ENCODE measurements around the gene PTPRE.
"Not testable (repeated sequence)": the region's sequence is repeated elsewhere in the genome, so short reads cannot be mapped to it uniquely, and the experiment has no call there.

PTPRE gene

DNA sequence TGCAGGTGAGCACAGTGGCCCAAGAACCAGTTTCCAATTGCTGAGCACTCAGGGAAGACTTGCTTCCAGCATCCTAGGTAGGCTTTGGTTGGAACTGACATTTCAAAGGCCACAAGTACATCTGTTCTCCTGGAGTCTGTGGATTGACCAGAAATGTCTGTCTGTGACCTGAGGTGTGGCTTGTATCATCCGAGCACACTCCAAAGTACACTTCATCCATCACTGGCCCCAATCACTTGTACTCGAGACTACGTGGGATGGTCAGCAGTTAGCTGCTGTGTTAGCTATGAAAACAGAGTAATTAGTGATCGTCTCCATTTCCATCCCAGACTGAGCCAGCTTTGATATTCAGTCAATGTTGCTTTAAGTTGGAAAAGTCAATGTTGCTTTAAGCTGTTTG is 174.3 kb downstream of the PTPRE start:
- no peak for DNase-seq

DNA sequence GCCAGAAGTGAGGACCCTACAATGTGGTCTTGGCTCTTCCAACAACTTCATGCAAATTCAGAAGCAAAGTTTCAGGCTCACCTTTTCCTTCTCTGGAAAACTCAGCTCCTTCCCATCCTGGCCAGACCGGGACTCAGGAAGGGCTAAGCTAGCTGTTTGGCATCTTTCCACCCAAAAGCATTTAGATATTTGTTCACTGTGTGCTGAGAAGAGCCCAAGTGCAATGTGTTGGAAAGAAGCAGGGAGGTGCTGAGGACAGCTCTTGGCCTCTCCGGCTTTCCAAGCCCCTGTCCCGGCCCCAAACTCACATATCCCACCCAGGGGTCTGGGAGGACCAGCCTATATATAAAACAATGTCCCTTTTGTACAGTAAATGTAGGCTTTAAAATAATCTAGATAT is 174.8 kb downstream of the PTPRE start:
- DNase-seq, result no peak

DNA sequence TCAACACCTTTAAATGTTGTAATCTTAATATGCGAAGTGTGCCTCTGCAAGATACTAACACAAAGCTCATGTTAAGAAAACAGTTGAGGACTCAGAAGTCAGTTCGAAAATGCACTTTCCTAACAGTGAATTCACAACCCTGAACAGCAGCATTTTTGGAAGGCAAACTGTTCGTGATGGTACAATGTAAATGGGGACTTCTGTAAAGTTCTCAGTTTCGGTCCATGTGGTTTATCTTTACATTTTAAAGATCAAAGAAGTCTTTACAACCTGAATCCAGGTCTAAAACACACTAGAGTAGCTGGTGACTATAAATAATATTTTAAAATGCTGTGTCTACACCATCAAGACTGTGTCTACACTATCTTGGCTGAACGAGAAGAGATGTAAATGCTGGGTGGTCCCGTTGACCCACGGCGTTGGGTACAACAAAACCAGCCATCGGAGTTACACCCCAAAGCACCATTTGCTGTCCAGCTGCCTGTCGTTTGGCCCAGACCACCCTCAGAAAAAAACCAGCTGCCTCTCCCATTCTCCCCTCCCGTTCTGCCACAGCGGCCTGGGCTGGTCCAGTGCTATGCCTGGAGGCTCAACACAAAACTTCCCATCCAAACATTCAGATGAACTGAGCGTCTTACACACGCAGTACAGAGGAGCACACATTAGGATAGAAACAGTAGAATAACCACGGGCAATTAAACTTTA is 176.4 kb downstream of the PTPRE start:
- no peak for DNase-seq

DNA sequence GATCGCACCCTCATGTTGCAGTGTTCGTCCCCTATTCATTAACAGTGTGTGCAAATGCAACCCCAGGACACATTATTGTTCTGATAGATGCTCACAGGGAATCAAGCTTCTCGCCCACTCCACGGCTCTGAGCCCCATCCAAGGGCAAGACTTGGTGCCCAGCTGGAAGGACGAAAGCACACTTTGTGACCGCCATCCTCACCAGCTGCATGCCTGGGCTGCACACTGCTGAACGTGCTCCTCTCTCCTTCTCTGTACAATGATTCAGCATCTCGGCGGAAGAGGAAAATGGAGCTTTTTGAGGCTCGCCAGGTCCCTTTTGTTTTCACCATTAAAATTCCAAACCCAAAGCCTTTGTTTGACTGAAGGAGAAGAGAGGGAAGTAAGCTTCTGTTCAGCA is 177.5 kb downstream of the PTPRE start:
- no peak for DNase-seq

DNA sequence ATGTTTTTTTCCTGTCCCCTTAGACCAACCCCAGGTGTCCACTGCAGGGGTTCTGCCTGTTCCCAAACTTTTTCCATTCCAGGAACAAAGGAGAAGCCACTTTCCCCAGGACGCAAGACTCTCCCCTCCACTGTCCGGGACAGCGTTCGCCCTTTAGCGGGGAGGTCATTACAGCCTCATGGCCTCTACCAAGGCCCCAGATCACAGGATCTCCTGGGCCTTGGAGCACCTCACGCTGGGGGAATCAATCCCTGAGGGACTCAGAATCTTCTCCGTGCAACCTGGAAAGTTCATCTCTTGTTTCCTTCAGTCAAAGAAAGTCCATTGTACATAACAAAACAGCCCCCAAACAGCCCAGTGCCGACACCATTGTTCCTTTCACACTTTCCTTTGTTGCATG is 178.1 kb downstream of the PTPRE start:
- no peak for DNase-seq

DNA sequence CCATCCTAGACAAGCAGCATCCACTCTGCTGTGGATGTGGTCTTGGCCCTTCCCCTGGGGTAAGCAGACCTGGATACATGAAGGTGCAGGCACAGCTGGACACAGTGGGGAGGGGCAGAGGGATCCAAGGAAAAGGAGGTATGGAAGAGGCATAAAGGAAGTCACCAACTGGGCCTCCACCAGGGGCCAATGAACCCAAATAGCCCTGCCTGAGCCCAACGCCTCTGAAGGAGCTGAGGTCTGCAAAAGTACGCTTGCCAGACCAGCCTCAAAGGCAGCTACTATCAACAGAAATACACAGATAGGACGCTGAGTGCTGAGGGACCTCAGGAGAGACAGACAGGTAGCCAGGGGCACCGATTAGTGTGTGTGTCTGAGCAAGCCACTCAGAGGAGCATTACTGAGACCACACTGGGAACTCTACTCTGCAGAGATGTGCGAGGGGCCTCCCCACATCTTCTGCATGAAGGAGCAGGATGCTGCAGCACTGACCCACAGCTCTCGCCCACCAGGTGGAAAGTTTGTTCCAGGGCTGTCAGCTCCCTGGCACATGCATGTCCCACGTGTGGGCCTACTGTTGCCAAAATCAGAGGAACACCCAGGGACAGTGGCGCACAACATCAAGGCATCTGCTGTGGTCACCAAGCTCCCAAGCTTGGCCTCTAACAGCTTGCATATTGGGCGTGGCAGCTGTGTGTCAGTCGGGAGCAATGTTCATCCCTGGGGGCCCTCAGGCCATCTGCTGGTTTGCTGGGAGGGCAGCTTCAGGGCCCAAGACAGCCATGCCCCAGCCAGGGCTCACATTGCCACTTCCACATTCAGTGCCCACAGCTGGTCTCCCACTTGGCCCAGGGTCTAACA is 179.3 kb downstream of the PTPRE start:
- DNase-seq, result no peak

DNA sequence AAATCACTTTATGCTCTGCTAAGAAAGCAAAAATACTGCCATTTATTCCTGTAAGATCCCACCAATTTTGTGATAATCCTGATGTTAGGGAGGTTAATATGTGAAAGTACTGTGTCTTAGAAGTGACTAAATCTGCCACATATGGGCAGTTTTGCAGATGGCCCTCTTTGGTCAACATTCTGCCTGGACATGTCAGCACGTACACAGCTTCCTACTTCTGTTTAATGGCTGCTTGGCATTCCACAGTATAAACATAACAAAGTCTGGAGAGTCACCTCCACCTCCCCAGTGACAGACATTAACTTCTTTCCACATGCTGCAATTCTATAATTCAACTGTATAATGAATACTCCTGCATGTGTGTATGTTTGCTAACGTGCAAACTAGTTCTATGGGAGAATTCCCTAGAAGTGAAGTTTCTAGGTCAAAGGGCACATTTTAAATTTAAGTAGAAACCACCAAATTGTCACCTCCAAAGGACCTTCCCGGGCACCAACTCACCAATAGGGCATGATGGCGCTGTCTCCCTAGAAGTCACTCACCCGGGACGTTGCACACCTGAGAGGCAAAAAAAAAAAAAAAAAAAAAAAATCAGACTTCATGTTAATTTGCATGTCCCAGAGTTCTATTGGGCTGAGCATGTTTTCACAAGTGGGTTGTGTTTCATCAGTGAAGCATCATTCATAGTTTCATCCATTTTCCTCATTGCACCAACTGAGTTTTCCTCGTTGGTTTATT is 180.4 kb downstream of the PTPRE start:
- DNase-seq, result no peak

DNA sequence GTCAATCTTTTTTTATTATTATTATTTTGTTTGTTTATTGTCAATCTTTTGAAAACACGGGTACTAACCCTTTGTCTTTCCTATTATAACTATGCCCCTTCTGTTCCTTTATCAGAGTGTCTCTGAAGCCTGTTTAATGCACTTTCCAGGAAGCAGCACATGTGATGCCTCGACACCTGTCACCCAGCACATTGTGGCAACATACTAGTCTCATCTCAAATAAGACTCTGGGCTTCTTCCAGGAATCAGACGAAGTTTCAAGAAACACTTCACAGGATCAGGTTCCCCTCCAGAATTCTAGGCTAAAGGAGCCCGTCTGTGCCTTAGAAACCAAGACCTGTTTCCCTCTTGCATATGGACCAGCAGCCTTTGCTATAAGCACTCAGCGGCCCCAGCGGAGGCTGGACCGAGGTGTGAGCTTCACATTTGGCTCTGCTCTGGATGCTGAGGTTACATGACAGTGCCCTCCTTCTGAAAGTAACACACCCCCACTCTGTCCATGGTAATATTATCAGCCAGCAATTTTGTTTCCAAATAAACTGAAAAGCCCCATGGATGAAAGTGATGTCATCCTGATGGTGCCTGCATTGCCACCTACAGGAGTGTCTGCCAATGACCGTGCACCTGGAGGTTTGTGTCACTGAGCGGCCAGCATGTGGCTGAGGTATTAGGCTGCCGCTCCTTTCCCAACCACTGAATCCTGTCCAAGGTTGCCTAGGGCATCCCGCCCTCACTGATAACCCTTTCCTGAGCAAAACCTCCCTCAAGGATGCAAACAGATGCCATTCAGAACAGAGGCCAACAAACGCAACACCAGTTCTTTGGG is 181.2 kb downstream of the PTPRE start:
- DNase-seq, result no peak

DNA sequence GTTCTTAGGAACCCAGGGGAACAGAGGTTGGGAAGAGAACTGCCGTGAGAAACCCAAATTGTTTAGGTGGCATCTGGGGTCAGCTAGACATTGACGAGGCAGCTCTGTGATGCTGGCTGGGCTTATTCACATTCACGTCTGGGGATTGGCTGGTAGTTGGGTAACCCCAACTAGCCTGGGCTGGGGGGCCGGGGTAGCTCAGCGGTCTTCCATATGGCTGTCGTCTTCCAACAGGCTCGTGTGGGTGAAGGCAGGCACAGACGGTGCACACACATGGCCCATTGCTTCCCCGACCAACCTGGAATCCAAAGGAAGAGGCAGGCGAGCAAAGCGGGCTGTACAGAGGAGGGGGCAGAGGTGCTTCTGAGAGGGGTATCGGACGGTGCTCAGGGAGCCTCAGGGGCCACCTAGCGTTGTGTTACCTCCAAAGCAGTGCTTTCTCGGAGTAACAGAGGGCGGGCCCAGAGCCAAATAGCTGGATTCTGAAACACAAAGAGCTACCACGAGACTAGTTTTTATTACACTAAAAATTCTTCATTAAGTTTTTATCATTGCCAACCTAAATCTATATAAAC is 184.8 kb downstream of the PTPRE start:
- DNase-seq, result no peak

DNA sequence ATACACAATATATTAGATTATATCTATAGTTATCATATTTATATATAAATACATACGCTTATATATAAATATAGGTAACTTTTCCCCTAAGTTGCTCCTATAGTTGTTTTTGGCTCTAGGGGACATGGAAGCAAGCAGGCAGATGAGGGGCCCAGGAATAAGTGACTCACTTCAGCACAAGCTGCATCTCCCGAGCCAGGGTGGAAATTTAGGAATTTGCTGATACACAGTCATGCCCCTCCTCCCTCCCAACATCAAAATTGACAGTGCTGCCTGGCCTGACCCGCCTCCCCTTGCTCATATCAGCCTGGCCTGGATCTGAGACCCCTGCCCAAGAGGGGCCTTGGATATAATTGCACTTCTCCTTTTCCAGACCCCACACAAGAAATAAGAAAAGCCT is 185.6 kb downstream of the PTPRE start:
- no peak for DNase-seq

DNA sequence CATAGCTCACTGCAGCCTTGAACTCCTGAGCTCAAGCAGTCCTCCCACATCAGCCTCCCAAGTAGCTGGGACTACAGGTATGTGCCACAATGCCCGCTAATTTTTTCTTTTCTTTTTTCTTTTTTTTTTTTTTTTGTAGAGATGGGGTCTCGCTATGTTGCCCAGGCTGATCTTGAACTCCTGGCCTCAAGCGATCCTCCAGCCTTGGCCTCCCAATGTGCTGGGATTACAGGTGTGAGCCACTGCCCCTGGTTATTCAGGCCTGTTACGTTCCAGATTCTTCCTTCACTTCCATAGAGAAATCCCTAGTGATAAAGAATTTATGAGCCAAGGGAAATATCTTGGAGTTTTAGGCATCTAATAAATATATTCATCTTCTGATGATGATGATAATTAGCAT is 187.7 kb downstream of the PTPRE start:
- not testable (repeated sequence) for DNase-seq

DNA sequence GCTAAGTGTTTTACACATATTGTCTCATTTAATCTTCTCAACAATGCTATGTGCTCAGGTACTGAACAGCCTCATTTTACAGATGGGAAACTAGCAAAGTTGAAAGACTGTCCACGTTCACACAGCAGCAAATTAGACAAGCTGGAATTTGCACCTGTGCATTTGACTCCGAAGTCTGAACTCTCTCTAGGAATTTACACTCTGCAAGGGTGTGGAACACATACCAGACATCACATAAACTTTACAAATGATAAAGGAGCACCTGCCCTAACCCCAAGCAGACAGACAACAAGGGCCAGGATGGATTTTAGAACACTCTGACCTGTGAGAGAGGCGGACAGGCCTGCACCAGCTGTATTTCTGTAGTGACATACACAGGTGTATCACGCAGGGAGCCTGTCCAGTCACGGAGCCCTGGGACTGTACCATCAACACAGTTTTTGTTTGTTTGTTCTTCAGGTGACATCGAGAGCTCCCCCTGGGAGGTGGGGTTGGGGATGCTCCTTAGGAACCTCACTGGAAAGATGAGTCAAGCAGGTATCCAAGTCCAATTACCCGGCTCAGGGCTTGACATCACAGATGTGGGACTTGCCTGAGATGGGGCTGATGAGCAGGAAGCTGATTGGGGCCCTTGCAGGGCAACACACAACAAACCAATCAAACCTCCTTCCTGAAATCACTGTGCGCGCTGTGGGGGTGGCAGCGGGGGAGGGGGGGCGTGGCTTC is 188.3 kb downstream of the PTPRE start:
- no peak for DNase-seq

DNA sequence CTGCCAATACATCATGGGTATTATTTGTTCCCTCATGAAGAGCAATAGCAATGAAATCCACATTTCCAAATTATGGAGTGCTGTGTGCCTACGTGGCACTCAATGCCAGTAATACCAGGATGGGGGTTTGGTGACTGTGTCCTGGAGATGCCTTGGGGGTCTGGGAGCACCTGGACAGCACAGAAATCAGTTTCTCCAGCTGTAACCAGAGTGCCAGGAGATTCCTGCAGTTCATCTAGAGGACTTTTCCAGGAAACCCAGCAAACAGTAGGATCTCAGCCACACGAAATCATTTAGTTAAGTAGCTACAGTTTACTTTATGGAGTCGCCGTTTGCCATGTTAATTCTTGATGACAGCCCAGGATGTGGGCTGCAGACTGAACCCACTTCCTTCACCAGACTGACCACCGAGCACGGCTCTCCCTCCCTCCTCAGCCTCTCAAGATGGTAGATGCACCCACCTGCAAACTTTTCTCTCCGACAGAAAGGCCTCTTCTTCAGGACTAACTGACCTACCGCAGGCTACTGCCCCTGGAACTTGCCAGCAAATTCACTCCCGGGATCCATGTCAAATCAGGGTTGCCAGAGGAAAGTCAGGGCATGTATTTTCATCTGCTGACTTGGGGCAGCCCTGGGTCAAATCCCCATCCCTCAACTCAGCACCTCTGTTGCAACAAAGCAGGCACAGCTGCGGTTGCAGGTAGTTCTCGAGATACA is 189.0 kb downstream of the PTPRE start:
- DNase-seq, result no peak

DNA sequence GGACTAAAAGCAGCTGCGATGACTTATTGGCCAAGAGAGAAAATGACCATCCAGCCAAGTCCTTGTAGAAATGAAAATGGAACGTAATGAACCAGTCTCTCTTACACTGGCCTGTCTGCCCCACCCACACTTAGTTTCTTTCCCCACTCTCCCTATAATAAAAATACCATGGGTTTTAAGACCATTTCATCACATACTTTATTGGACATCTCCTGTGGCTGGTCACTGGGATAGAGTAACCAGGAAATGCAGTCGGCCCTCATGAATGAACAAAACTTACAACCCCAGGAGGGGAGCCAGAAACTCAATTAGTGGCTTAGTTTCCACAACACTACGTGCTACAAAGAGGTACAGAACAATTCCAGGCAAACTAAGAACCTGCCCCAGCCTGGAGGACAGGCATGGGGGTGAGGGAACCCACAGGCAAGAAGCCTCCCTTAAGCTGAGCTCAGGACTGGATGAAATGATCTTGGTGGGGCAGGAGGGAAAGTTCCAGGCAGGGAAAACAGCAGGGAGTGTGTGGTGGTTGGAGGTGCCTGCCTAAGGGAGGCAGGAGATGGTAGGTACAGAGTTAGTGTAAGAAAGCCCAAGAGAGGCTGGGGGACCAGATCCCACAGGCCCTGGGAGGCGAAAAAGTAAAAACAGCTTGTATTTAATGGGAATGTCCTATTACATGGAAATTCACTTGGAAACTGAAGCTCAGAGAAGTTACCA is 189.7 kb downstream of the PTPRE start:
- no peak for DNase-seq

DNA sequence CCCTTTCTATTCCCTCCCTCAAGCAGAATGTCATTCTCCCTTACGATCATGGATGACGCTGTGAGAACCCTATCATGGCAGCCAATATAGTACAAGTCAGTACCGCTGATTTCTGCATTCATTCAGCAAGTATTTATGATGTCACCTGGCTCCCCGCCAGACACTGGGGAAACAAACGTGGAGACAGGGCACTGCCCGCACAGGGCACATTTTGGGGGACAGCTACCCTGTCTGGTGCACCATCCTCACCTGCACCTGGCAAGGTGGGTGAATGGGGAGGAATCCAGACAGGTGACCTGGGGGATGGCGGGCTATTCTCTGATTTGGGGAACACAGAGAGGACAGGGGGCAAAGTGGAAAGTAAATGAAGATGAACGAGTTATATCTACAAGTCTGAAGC is 190.9 kb downstream of the PTPRE start:
- no peak for DNase-seq

DNA sequence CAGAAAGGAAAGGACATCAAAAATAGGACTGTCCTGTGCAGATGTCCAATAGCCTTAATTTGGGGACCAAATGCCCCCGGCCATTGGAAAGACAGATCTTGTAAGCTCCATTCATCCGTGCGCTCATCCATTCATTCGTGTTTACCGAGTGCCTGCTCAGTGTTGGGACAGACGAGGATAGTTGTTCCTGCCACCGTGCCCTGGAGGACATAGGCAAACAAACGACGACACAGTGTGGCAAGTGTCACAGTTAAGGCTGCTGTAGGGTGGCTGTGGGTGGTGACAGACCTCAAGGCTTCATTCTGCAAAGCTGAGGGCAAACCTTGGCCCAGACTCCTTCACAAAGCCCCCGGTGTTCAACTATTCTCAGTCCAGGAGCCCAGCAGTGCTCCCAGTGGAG is 191.7 kb downstream of the PTPRE start:
- no peak for DNase-seq

DNA sequence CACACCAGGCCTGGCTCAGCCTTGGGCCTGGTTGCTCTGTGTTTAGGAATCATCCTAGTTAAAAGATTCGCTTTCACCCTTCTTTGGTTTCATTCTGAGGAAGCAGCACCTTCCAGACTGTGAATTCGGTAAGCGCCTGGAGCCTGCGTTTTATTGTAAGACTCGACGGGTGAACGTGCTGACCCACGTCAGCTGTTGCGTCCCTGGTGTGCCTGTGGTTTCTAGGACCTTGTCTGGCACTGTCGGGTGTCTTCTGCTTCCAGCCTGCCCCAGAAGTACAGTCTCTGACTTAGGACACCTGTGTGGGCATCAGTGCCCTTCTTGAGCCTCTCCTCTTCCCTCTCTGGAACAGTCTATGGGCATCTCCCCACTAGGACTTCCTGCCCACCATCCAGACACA is 193.0 kb downstream of the PTPRE start:
- DNase-seq, result no peak

DNA sequence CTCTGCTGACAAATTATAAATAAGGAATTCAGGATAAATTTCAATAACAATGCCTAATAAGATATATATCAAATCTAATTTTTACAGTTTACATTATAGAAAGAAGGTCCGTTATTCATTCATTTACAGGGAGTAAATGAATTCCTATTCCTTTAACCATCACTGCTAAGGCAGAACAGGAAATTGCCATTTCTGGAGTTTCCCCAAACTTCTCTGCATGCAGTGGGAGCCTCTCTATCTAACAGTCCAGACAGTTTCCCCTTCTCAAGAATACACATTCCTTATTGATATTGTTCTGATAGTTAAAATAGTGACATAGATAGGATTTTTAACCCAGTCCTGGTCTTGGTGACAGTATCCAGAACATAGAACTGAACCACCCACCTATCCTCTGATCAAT is 195.0 kb downstream of the PTPRE start:
- no peak for DNase-seq

DNA sequence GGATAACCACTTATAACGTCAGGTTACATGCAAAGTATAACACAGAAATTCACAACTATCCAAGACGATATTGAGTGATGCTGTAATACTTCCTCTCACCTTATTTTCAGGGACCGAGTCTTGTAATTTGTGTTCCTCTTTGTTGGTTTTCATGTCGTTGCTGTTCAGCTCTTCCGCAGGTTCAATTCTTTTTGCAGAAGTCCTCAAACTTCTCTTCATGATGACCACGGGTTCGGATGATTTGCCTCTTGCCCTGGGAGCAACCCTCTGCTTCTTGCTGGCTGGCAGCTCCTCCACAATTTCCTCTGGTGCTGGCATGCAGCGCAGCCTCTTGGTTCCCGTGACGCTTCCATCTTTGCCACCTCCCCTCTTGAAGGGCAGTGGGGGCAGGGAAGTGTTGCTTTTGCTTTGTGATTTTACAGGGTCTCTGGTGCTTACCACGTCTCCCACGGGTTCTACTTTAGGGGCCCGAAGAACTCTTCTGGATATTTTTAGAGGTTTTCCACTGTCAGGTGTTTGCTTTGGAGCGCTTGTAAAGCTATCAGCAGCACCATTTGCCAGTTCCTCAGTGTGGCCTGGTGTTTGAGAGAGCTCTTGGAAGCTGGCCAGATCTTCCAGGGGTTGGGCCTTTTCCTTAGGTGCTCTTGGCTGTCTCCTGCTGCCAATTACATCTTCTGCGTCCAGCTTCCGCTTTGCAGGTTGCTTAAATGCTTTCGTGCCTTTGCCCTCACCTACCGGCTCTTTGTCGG is 195.8 kb downstream of the PTPRE start:
- peak; percentile 6 for DNase-seq

DNA sequence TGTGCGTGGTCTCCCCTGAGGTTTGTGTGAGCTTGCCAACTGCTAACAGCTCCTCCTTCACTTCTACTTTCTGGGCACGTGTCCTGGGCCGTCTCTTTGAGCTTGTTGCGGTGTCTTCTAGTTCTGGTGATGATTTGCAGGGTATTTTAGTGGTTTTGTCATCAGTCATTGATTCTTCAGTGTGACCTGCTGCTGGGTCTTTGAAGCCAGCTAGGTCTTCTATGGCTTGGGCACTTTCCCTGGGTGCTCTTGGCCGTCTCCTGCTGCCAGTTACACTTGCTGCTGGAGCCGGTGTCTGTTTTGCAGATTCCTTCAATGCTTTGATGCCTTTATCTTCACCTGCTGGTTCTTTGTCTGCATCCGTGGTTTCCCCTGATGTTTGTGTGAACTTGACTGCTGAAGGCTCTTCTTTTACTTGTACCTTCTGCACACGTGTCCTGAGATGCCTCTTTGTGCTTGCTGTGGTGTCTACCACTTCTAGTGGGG is 196.4 kb downstream of the PTPRE start:
- DNase-seq, result no peak
